Right hindlimb (tissue), 1 donor: ENCODE data around the gene ROR2.
"Not testable (repeated sequence)": the region's sequence is repeated elsewhere in the genome, so short reads cannot be mapped to it uniquely, and the experiment has no call there.

Experiments used
- DNase-seq: peaks from one replicate; pipeline ENCODE4 v3.0.0-alpha.2; 2018

ROR2 gene

DNA sequence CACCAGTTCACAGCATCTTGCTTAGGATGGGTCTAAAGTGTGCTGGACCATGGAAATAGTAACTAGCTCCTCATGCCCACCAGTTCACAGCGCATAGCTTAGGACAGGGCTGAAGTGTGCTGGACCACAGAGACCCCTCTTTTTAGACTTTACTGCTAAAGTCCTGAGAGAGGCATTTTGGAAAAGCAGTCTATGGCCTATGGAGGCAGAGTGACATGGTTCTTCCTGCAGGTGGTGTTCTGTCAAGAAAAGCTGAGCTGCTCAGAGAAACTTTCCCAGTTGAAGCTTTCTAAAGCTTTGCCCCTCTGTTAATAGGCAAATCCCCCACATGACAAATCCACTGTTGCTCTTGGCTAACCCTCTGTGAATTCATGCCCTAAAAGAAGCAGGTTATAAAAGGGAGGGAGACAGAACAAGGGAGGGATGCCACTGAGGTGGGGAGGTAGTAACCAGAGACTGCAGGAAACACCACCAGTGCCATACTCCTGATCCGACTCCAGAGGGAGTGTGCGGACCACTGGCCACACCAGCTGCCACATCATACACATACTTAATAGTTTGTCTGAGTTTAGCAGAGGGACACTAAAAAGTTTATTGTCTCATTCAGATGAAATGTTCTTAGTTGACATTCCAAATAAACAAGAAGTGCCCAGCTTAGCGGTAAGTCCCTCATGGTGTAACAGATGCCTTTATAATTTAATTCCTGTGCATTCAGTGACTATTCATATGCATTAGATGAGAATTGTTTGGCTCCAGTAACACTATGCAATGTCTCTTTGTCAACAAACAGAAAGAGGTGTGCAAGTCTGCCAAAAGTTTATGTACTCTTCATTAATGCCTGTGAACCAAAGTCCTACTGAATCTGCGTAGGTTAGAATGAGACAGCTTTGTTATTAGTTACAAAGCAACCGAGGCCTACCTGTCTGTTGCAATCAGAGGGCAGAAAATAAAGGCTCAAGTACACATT is 290.2 kb downstream of the ROR2 start:
- no peak for DNase-seq

GRCh38 chr9:91658513-91659105 is 291.4 kb downstream of the ROR2 start:
- DNase-seq, result no peak

GRCh38 chr9:91657501-91657900 is 292.5 kb downstream of the ROR2 start:
- no peak for DNase-seq

DNA sequence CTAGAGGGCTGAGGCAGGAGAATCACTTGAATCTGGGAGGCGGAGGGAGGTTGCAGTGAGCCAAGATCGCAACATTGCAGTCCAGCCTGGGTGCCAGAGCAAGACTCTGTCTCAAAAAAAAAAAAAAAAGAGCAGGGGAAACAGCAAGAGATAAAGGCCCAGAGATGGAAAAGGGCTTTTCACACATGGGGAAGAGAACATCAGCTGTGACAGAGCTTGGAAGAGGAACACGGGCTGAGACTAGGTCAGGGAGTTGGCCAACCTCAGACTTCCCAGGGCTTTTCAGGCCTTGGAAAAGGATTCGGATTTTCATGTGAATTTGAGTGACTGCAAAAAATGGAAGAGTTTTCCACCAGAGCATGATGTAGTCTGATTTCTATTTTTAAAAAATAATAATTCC is 294.4 kb downstream of the ROR2 start:
- no peak for DNase-seq

DNA sequence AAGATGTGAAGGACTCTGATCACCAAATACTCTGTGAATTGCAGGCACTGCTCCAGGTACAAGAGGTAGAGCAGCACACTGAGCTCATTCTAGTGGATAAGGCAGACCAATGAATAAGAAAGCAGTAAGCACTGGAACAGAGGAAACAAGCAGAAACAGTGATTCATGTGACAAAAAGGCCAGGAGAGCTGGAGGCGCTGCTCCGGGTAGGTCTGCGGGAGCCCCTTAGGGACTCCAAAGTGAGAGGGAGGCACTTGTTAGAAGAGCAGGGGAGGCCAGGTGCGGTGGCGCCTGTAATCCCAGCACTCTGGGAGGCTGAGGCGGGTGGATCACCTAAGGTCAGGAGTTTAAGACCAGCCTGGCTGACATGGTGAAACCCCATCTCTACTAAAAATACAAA is 294.8 kb downstream of the ROR2 start:
- DNase-seq, result no peak

GRCh38 chr9:91654527-91654926 is 295.5 kb downstream of the ROR2 start:
- DNase-seq, result no peak

DNA sequence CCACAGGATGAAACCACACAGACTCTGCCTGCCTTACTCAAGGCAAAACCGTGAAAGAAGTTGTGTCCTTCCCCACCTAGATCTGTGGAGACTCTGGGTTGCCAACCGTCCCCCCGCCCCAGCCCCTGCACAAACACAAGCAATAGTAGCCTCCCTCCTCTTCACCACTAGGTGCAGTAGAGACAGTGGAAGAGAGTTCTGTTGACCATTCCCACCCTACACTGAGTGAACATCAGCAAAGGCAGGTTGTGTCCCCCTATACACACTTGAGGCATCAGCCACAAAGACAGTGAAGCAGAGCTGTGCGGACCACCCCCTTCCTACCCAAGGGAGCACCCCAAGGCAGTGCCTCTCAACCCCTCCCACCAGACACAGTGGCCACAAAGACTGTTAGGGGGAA is 302.7 kb downstream of the ROR2 start:
- no peak for DNase-seq

DNA sequence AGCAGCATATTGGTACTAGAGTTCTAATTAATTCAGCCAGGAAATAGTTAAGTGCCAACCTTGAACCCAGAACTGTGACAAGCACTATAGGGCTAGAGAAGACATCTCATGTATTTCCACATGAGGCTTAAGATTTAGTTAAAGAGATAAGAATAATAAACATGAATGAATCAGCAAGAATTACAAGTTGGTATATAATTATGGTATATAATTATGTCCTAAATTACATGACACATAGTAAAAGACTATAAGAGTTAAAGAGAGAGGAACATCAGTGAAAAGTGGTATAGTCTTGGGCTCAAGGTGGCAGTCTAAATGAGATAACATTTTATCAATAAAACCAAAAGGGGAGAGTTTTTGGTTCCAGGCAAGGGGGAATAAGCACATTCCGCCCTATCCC is 303.3 kb downstream of the ROR2 start:
- no peak for DNase-seq

- DNase-seq, result no peak
Observed at GRCh38 chr9:91644433-91644832, 305.6 kb downstream of the ROR2 start.

- DNase-seq, result no peak
Observed at GRCh38 chr9:91643481-91644077, 306.4 kb downstream of the ROR2 start.

DNA sequence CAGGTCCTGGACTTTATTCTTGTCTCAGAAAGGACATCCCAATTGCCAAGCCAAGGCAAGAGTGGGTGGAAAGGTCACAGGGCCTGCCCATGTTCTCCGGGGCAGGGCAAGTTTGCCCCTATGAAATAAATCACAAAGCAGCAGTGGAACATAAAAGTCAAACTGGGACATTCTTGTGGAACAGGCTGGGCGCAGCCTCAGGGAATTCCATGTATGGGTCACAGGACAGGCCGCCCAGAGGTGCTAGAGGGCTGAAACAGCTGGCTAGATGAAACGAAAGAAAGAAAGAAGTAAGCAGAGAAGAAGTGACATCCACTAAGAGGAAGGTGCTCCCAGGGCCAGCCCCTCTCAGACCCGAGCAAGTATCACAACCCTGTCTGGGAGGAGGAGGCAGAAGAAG is 307.3 kb downstream of the ROR2 start:
- no peak for DNase-seq

DNA sequence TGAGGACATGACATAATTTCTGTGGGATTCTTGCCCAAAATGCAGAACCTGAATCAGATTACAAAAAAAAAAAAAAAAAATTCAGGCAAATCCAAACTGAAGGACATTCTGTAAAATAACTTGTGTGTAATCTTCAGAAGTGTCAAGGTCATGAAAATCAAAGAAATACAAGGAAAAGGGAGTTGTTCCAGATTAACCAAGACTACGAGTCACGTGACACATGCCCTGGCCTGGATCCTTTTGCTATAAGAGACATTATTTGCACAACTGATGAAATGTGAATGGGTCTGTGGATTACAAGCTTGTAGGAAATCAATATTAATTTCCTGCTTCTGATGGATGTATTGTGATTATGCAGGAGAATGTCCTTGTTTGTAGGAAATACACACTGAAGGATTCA is 309.6 kb downstream of the ROR2 start:
- no peak for DNase-seq

DNA sequence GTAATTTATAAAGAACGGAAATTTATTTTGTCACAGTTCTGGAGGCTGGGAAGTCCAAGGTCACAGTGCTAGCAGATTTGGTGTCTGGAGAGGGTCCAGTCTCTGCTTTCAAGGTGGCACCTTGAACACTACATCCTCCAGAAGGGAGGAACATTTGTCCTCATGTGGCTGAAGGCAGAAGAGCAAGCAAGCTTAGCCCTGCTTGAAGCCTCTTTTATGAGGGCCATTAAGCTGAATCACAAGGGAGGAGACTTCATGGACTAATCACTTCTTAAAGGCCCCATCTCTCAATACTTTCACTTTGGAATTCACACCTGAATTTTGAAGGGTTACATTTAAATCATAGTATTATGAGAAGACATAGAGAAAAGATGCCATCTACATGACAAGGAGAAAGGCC is 311.0 kb downstream of the ROR2 start:
- DNase-seq, result no peak

GRCh38 chr9:91634832-91635231 is 315.2 kb downstream of the ROR2 start:
- DNase-seq, result not testable (repeated sequence)

- DNase-seq, result no peak
Observed at GRCh38 chr9:91629718-91630117, 320.3 kb downstream of the ROR2 start.

GRCh38 chr9:91628892-91629291 is 321.1 kb downstream of the ROR2 start:
- no peak for DNase-seq

GRCh38 chr9:91625331-91625730 is 324.7 kb downstream of the ROR2 start:
- no peak for DNase-seq

GRCh38 chr9:91623004-91623403 is 327.0 kb downstream of the ROR2 start:
- no peak for DNase-seq

- not testable (repeated sequence) for DNase-seq
Observed at GRCh38 chr9:91622121-91622520, 327.9 kb downstream of the ROR2 start.

GRCh38 chr9:91614044-91614443 is 336.0 kb downstream of the ROR2 start:
- DNase-seq, result not testable (repeated sequence)

DNA sequence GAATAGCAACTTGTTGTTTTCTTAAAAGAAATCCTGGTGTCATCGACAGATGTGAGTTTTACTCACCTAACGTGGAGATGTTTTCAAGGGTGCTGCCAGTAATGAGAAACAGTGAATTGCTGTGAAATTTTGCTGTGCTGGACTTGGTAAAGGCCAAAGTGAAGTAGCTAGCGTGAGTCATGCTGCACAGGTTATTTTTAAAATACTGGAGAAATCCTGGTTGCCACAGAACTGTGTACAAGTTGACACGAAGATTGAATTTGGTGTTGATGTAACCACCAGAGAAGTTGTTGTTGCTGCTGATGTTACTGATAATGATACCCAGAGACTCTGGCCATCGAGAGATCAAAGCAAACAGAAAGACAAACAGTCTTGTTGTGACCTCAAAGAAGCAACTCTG is 338.4 kb downstream of the ROR2 start:
- no peak for DNase-seq

GRCh38 chr9:91606255-91606995 is 343.6 kb downstream of the ROR2 start:
- DNase-seq, result no peak
